ENCODE results near the gene MT2A.

MT2A gene

DNA sequence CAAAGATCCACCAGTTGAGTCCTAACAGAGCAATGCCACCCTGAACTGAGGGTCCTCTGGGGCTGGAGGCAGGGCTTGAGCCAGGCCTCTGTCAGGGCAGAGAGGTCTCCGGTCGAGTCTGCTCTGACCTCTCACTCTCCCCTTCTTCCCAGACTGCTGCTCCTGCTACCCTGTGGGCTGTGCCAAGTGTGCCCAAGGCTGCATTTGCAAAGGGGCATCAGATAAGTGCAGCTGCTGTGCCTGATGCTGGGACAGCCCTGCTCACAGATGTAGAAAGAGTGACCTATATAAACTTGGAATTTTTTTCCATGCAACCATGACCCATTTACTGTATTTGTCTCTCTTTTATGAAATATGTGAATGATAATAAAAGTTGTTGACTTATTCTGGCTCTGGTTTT lies 40.9 kb downstream of the MT2A start:
- no peaks in the 10 kb centered on the region for H3K4me1 ChIP-seq (ENCODE audit: insufficient read depth, low read length)
- H3K36me3 ChIP-seq (ENCODE audit: insufficient read depth, low read length) = no peaks in the 10 kb centered on the region
- H4K20me1 ChIP-seq (ENCODE audit: insufficient read depth, low read length) = no peaks in the 10 kb centered on the region
- H3K27me3 ChIP-seq (ENCODE audit: insufficient read depth, low read length, poor library complexity) = peaks cover 33% of the 10 kb centered on the region
- H3K9me3 ChIP-seq (ENCODE audit: insufficient read depth, low read length, severe bottlenecking) = no peaks in the 10 kb centered on the region
- TF ChIP-seq, protein P1, sequence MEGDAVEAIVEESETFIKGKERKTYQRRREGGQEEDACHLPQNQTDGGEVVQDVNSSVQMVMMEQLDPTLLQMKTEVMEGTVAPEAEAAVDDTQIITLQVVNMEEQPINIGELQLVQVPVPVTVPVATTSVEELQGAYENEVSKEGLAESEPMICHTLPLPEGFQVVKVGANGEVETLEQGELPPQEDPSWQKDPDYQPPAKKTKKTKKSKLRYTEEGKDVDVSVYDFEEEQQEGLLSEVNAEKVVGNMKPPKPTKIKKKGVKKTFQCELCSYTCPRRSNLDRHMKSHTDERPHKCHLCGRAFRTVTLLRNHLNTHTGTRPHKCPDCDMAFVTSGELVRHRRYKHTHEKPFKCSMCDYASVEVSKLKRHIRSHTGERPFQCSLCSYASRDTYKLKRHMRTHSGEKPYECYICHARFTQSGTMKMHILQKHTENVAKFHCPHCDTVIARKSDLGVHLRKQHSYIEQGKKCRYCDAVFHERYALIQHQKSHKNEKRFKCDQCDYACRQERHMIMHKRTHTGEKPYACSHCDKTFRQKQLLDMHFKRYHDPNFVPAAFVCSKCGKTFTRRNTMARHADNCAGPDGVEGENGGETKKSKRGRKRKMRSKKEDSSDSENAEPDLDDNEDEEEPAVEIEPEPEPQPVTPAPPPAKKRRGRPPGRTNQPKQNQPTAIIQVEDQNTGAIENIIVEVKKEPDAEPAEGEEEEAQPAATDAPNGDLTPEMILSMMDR (IDR thresholded peaks at IDR 0.05; ENCODE audit: borderline replicate concordance, extremely low read depth, low read length, poor library complexity, severe bottlenecking) = no peak
- no peak overlapping the region for H3K27ac ChIP-seq (ENCODE audit: low read length)
- no peaks in the 10 kb centered on the region for H3K79me2 ChIP-seq (ENCODE audit: insufficient read depth, low read length)
- no peak overlapping the region for H3K4me2 ChIP-seq (ENCODE audit: insufficient read depth, low read length)
- no peak overlapping the region for H2AFZ ChIP-seq (ENCODE audit: low read depth, low read length)
- no peak overlapping the region for H3K9ac ChIP-seq (ENCODE audit: low read depth, low read length)
- DNase-seq = no peak
- H3K4me3 ChIP-seq (ENCODE audit: low read depth in 1 of 2, low read length in 2 of 2) = no peak overlapping the region
- ATAC-seq (ENCODE audit: insufficient read depth, low read depth) = no peak

GRCh38 chr16:56649820-56650219 lies 41.4 kb downstream of the MT2A start:
- no peak overlapping the region for H3K9ac ChIP-seq (ENCODE audit: low read depth, low read length)
- no peak overlapping the region for H3K27ac ChIP-seq (ENCODE audit: low read length)
- H3K36me3 ChIP-seq (ENCODE audit: insufficient read depth, low read length) = no peaks in the 10 kb centered on the region
- H3K9me3 ChIP-seq (ENCODE audit: insufficient read depth, low read length, severe bottlenecking) = no peaks in the 10 kb centered on the region
- H4K20me1 ChIP-seq (ENCODE audit: insufficient read depth, low read length) = no peaks in the 10 kb centered on the region
- no peak overlapping the region for H3K4me3 ChIP-seq (ENCODE audit: low read depth in 1 of 2, low read length in 2 of 2)
- peaks cover 29% of the 10 kb centered on the region for H3K27me3 ChIP-seq (ENCODE audit: insufficient read depth, low read length, poor library complexity)
- H3K4me1 ChIP-seq (ENCODE audit: insufficient read depth, low read length) = no peaks in the 10 kb centered on the region
- H3K79me2 ChIP-seq (ENCODE audit: insufficient read depth, low read length) = no peaks in the 10 kb centered on the region
- TF ChIP-seq EZH2 (IDR thresholded peaks at IDR 0.05; ENCODE audit: borderline replicate concordance, low read depth, low read length, severe bottlenecking) = no peak
- TF ChIP-seq, protein P1 (IDR thresholded peaks at IDR 0.05; ENCODE audit: borderline replicate concordance, extremely low read depth, low read length, poor library complexity, severe bottlenecking) = no peak
- DNase-seq (no peak), ATAC-seq (ENCODE audit: insufficient read depth, low read depth) (no peak)
- H3K4me2 ChIP-seq (ENCODE audit: insufficient read depth, low read length) = no peak overlapping the region
- no peak overlapping the region for H2AFZ ChIP-seq (ENCODE audit: low read depth, low read length)

DNA sequence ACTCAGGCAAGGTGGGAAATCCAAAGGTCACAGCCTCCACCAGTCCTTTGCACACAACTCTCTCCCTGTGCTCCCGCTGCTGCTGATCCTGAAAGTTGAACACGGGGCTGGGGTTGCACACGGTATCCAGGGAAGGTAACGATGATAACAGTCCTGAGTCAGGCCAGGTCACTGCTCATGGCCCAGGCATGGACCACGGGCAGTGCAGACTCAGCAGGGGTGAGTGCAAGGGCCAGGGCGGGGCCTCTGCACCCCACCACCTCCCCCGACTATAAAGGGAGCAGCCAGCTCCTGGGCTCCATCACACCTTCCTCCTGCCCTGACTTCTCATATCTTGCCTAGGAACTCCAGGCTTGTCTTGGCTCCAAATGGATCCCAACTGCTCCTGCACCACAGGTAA lies 43.2 kb downstream of the MT2A start, which contains the start of gene MT1B:
MT1B (plus strand) TSS at position 301 of the 400 bp plus-strand sequence; CDS start at position 369, 68 bp downstream.
- Histone ChIP-seq H3K4me1 (ENCODE audit: insufficient read depth, low read length) (no peaks in the 10 kb centered on the region), H2AFZ (ENCODE audit: low read depth, low read length) (no peak within 1 kb of the TSS), H3K4me2 (ENCODE audit: insufficient read depth, low read length) (no peak within 1 kb of the TSS), H3K27ac (ENCODE audit: low read length) (no peak within 1 kb of the TSS), H3K36me3 (ENCODE audit: insufficient read depth, low read length) (no peaks in the 10 kb centered on the region), H3K9ac (ENCODE audit: low read depth, low read length) (no peak within 1 kb of the TSS), H3K27me3 (ENCODE audit: insufficient read depth, low read length, poor library complexity) (peaks cover 20% of the 10 kb centered on the region), H3K9me3 (ENCODE audit: insufficient read depth, low read length, severe bottlenecking) (no peaks in the 10 kb centered on the region), H3K4me3 (ENCODE audit: low read depth in 1 of 2, low read length in 2 of 2) (no peak within 1 kb of the TSS), H4K20me1 (ENCODE audit: insufficient read depth, low read length) (no peaks in the 10 kb centered on the region), H3K79me2 (ENCODE audit: insufficient read depth, low read length) (no peaks in the 10 kb centered on the region)
- TF ChIP-seq, protein P1 (IDR thresholded peaks at IDR 0.05; ENCODE audit: borderline replicate concordance, extremely low read depth, low read length, poor library complexity, severe bottlenecking) = no peak
- no peak for TF ChIP-seq EZH2 (IDR thresholded peaks at IDR 0.05; ENCODE audit: borderline replicate concordance, low read depth, low read length, severe bottlenecking)
- DNase-seq (no peak), ATAC-seq (ENCODE audit: insufficient read depth, low read depth) (no peak)

GRCh38 chr16:56652600-56652999 lies 44.2 kb downstream of the MT2A start:
- Histone ChIP-seq H3K4me3 (ENCODE audit: low read depth in 1 of 2, low read length in 2 of 2) (no peak overlapping the region), H3K36me3 (ENCODE audit: insufficient read depth, low read length) (no peaks in the 10 kb centered on the region), H3K79me2 (ENCODE audit: insufficient read depth, low read length) (no peaks in the 10 kb centered on the region), H3K4me2 (ENCODE audit: insufficient read depth, low read length) (no peak overlapping the region), H2AFZ (ENCODE audit: low read depth, low read length) (no peak overlapping the region), H4K20me1 (ENCODE audit: insufficient read depth, low read length) (no peaks in the 10 kb centered on the region), H3K9me3 (ENCODE audit: insufficient read depth, low read length, severe bottlenecking) (no peaks in the 10 kb centered on the region), H3K27ac (ENCODE audit: low read length) (no peak overlapping the region), H3K27me3 (ENCODE audit: insufficient read depth, low read length, poor library complexity) (peaks cover 26% of the 10 kb centered on the region), H3K9ac (ENCODE audit: low read depth, low read length) (no peak overlapping the region), H3K4me1 (ENCODE audit: insufficient read depth, low read length) (no peaks in the 10 kb centered on the region)
- ATAC-seq (ENCODE audit: insufficient read depth, low read depth) = no peak
- TF ChIP-seq, protein P1 (IDR thresholded peaks at IDR 0.05; ENCODE audit: borderline replicate concordance, extremely low read depth, low read length, poor library complexity, severe bottlenecking) = no peak
- no peak for TF ChIP-seq EZH2 (IDR thresholded peaks at IDR 0.05; ENCODE audit: borderline replicate concordance, low read depth, low read length, severe bottlenecking)
- no peak for DNase-seq

Data from DND-41 (cell line).